GM12878 (cell line): ENCODE data around the gene PLXNB3. TPM values are rescaled to one million over a fixed set of nuclear protein-coding genes. Genes with fewer than 3 reads are reported as not detected.
"Not testable (repeated sequence)": the region's sequence is repeated elsewhere in the genome, so short reads cannot be mapped to it uniquely, and the experiment has no call there.

ENCODE experiments used
- ATAC-seq: fragments of 200-7000 bp; cut with Tn5 transposase; 3 replicates; pipeline ENCODE4 v1.9.1; 2020; ENCODE audit warnings: mild to moderate bottlenecking, moderate library complexity
- BruUV-seq: library from RNA; stranded (reverse); fragments of 400-500 nt; replicated peaks from 2 replicates; lab custom pipeline; 2021; lab: Mats Ljungman, UMichigan
- CTCF ChIA-PET: fragments of 300-600 bp; sonication (Branson Sonifier 250); formaldehyde crosslinking; extraction: SDS; loops from one replicate; lab custom pipeline; 2021; ENCODE audit warnings: inconsistent platforms; lab: Yijun Ruan, JAX
- POLR2A ChIA-PET: fragments of 350-600 bp; formaldehyde crosslinking; extraction: SDS; loops from one replicate; lab custom pipeline; 2021; ENCODE audit warnings: inconsistent platforms; lab: Charles Lee
- RAD21 ChIA-PET: fragments of 300-600 bp; sonication (Branson Sonifier 250); formaldehyde crosslinking; loops from one replicate; lab custom pipeline; 2023; ENCODE audit warnings: antibody characterized with exemption; ENCODE audit not compliant: unreplicated experiment; lab: Charles Lee
- SMC1A ChIA-PET: fragments of 300-600 bp; sonication (Branson Sonifier 250); formaldehyde crosslinking; loops from one replicate; lab custom pipeline; 2023; ENCODE audit not compliant: unreplicated experiment, uncharacterized antibody; lab: Charles Lee
- DNase-seq: peaks from one replicate; pipeline ENCODE4 v3.0.0-alpha.2; 2011; ENCODE audit warnings: low read depth, low spot score
- FAIRE-seq: peaks from 3 replicates; lab custom pipeline; 2011; peaks lifted over from hg19 to GRCh38; lab: Jason Lieb, UNC
- H2AFZ ChIP-seq: 2 replicates; pipeline ENCODE4 v1.6.0; 2011; ENCODE audit warnings: low read depth, low read length, control low read depth; ENCODE audit not compliant: control insufficient read depth
- H3K27ac ChIP-seq: 2 replicates; pipeline ENCODE4 v1.5.1; 2011; ENCODE audit warnings: control low read depth; ENCODE audit not compliant: control insufficient read depth, insufficient read depth
- H3K27me3 ChIP-seq, 2 experiments: replicated peaks in 1 of 2; 2 replicates each; pipeline versions ENCODE4 v1.6.0 to v1.6.1; 2011; ENCODE audit warnings: low read length in 1 of 2; ENCODE audit not compliant: control insufficient read depth in 2 of 2, insufficient read depth in 2 of 2
- H3K36me3 ChIP-seq, 2 experiments: 2 replicates each; pipeline ENCODE4 v1.5.1; 2011; ENCODE audit warnings: low read length in 1 of 2; ENCODE audit not compliant: control insufficient read depth in 2 of 2, insufficient read depth in 2 of 2
- H3K4me1 ChIP-seq: 2 replicates; pipeline ENCODE4 v1.6.1; 2011; ENCODE audit warnings: mild to moderate bottlenecking, low read length, moderate library complexity, mixed read lengths; ENCODE audit not compliant: control insufficient read depth, insufficient read depth
- H3K4me2 ChIP-seq: 2 replicates; pipeline ENCODE4 v1.6.0; 2011; ENCODE audit warnings: control low read depth; ENCODE audit not compliant: control insufficient read depth, insufficient read depth
- H3K4me3 ChIP-seq: fragments of 200-600 bp; sonication (generic); 2 replicates; pipeline ENCODE4 v1.5.1; 2016
- H3K79me2 ChIP-seq: 2 replicates; pipeline ENCODE4 v1.6.0; 2011; ENCODE audit warnings: low read length; ENCODE audit not compliant: control insufficient read depth, insufficient read depth
- H3K9ac ChIP-seq: 2 replicates; pipeline ENCODE4 v1.8.0; 2011; ENCODE audit warnings: low read length, control low read depth, mixed read lengths; ENCODE audit not compliant: control insufficient read depth, insufficient read depth
- H3K9me3 ChIP-seq: replicated peaks from 3 replicates; pipeline ENCODE4 v1.5.1; 2011; ENCODE audit warnings: mild to moderate bottlenecking, low read length; ENCODE audit not compliant: control insufficient read depth, insufficient read depth
- H4K20me1 ChIP-seq: 2 replicates; pipeline ENCODE4 v1.6.0; 2011; ENCODE audit not compliant: control insufficient read depth, insufficient read depth
- BHLHE40 ChIP-seq, 2 experiments: fragments of 450-650 bp in 1 of 2; IDR thresholded peaks; 2 replicates each; pipeline ENCODE4 v1.6.1; 2011 to 2017; ENCODE audit warnings: low read depth in 2 of 2, borderline replicate concordance in 1 of 2, improper control_type of control experiment in 1 of 2, low read length in 1 of 2, mild to moderate bottlenecking in 1 of 2
- IRF4 ChIP-seq: IDR thresholded peaks from 2 replicates; pipeline ENCODE4 v1.6.1; 2011; ENCODE audit warnings: low read depth, low read length
- MAX ChIP-seq: IDR thresholded peaks from 2 replicates; pipeline ENCODE4 v1.6.1; 2012; ENCODE audit warnings: low read depth, low read length, improper control_type of control experiment
- NFYA ChIP-seq: IDR thresholded peaks from 2 replicates; pipeline ENCODE4 v1.6.1; 2011; ENCODE audit warnings: low read depth, mild to moderate bottlenecking, low read length, improper control_type of control experiment, borderline replicate concordance
- POLR2AphosphoS5 ChIP-seq: IDR thresholded peaks from 2 replicates; pipeline ENCODE4 v1.6.1; 2011; ENCODE audit warnings: mild to moderate bottlenecking, low read length, inconsistent platforms
- WGBS: methylation state at CpG from one replicate; pipeline ENCODE4 v1.1.6; 2016; ENCODE audit warnings: low lambda C conversion rate; ENCODE audit not compliant: insufficient replicate concordance, insufficient coverage; ENCODE audit errors: missing lambda C conversion rate; 5-methylcytosine and 5-hydroxymethylcytosine counted together
- in situ Hi-C: fragments of 300-500 bp; cut with MboI; formaldehyde crosslinking; loops from 9 replicates; pipeline ENCODE4 v1.14.3; 2018; ENCODE audit warnings: mixed read lengths
- intact Hi-C: fragments of 100-400 bp; cut with micrococcal nuclease; formaldehyde crosslinking; loops from one replicate; pipeline ENCODE4 v1.14.2; 2022; ENCODE audit not compliant: unreplicated experiment
- polyA plus RNA-seq, 11 experiments: library from polyadenylated mRNA; depleted of rRNA in 4 of 11; unstranded in 6 of 11; stranded (reverse) in 5 of 11; fragments of >200 nt; fragmentation: Nextera tagmentation in 4 of 11; fragmentation: Illumina TruSeq in 1 of 11; extraction: Ambion mirVana in 4 of 11; extraction: Trizol in 1 of 11; gene quantifications; 1 replicate in 1 of 11; 2 replicates in 10 of 11; pipeline versions ENCODE4 v1.2.1 to v1.2.3, GENCODE V29; 2011 to 2016; ENCODE audit warnings: inconsistent platforms in 2 of 11, missing spikeins in 2 of 11, low read depth in 1 of 11
- total RNA-seq, 4 experiments: library from RNA; depleted of rRNA in 3 of 4; stranded (reverse); fragments of >200 nt in 3 of 4; fragmentation: Illumina TruSeq in 1 of 4; extraction: Trizol in 1 of 4; gene quantifications; 2 replicates each; pipeline versions ENCODE4 v1.2.1 to v1.2.3, GENCODE V29; 2013 to 2021

The PLXNB3 gene
- total and polyA plus RNA-seq, 10 of the 15 experiments (the other 5 are each of a cell fraction or from before 2014, with no cell fraction given) = 0.06 to 0.68 (median 0.19) TPM; not detected in 4

- in situ Hi-C loops = no loop called here
- no peak for DNase-seq
- BruUV-seq = no TSS peak
Measured at GRCh38 chrX:153746359-153746758, 17.7 kb upstream of the PLXNB3 start.

GRCh38 chrX:153746991-153747390 is 17.1 kb upstream of the PLXNB3 start:
- H3K9me3 ChIP-seq, BruUV-seq, FAIRE-seq, H3K9ac ChIP-seq, ATAC-seq, H2AFZ ChIP-seq, H3K4me3 ChIP-seq, intact Hi-C loops, in situ Hi-C loops, H3K79me2 ChIP-seq, H3K4me2 ChIP-seq, CTCF ChIA-PET, H3K36me3 ChIP-seq, H3K4me1 ChIP-seq, H3K27ac ChIP-seq, RAD21 ChIA-PET, H4K20me1 ChIP-seq, DNase-seq, H3K27me3 ChIP-seq, SMC1A ChIA-PET: not testable (repeated sequence)
- POLR2A ChIA-PET = interaction anchor here (0.6 to 0.7 kb wide), 2 partner anchors 8 to 215 kb away, joined by 4 to 5 read pairs; no protein-coding TSS in a partner anchor
- 42% methylated on average over 6 of the region's 6 CpGs for WGBS

More at GRCh38 chrX:153746359-153746758, 17.7 kb upstream of the PLXNB3 start:
- Histone ChIP-seq H2AFZ (no peak overlapping the region), H4K20me1 (no peaks in the 10 kb centered on the region), H3K36me3 (no peaks in the 10 kb centered on the region), H3K4me3 (no peak overlapping the region), H3K27me3 (no peaks in the 10 kb centered on the region; a peak in 1 of 4 replicates), H3K9ac (no peak overlapping the region), H3K4me1 (no peaks in the 10 kb centered on the region), H3K9me3 (no peaks in the 10 kb centered on the region), H3K27ac (no peak overlapping the region), H3K4me2 (no peak overlapping the region), H3K79me2 (no peaks in the 10 kb centered on the region)
- ChIA-PET SMC1A (no interaction called here), CTCF (no interaction called here), POLR2A (interaction anchor here (0.6 kb wide), 1 partner anchor 215 kb away, joined by 4 read pairs; no protein-coding TSS in a partner anchor), RAD21 (no interaction called here)
- 59% methylated on average over 3 of the region's 3 CpGs for WGBS
- FAIRE-seq (no peak), ATAC-seq (no peak)
- no peak for TF ChIP-seq IRF4
- TF ChIP-seq MAX = no peak
- no peak for TF ChIP-seq NFYA
- no peak for TF ChIP-seq POLR2AphosphoS5
- TF ChIP-seq BHLHE40 (IDR thresholded peaks at IDR 0.05; ENCODE audit: borderline replicate concordance in 1 of 2, low read depth in 2 of 2, low read length in 1 of 2) = no peak
- intact Hi-C loops = no loop called here

GRCh38 chrX:153749017-153749416 is 15.0 kb upstream of the PLXNB3 start:
- ATAC-seq, POLR2A ChIA-PET, FAIRE-seq, H3K4me2 ChIP-seq, BruUV-seq, intact Hi-C loops, in situ Hi-C loops, H2AFZ ChIP-seq, H3K36me3 ChIP-seq, DNase-seq, CTCF ChIA-PET, H3K27ac ChIP-seq, H3K4me3 ChIP-seq, H3K4me1 ChIP-seq, H3K27me3 ChIP-seq, RAD21 ChIA-PET, H3K79me2 ChIP-seq, H3K9ac ChIP-seq, H3K9me3 ChIP-seq, H4K20me1 ChIP-seq: not testable (repeated sequence)
- 61% methylated on average over 7 of the region's 7 CpGs for whole genome bisulfite sequencing
- SMC1A ChIA-PET = interaction anchor here (0.9 kb wide), 1 partner anchor 82 kb away, joined by 3 read pairs; no protein-coding TSS in a partner anchor
